HCT116 (cell line): ENCODE data around the gene TM9SF4.

ENCODE experiments used
- JUND ChIP-seq: IDR thresholded peaks from 2 replicates; pipeline ENCODE4 v1.6.1; 2012
- RAD21 ChIP-seq: IDR thresholded peaks from 2 replicates; pipeline ENCODE4 v1.6.1; 2012; ENCODE audit warnings: low read depth, mild to moderate bottlenecking

GRCh38 chr20:32123088-32123487, 13.6 kb downstream of the TM9SF4 start:
- no peak for TF ChIP-seq JUND
- TF ChIP-seq RAD21, result no peak
